Natural killer cell (primary cell): ENCODE results near the gene CNOT1. TPM values are rescaled to one million over a fixed set of nuclear protein-coding genes. Genes with fewer than 3 reads are reported as not detected.

ENCODE experiments used
- ATAC-seq, 3 donors: fragments of 150-1000 bp in 2 of 3; fragments of 200-7000 bp in 1 of 3; cut with Tn5 transposase; 1 replicate in 1 of 3; 2 replicates in 2 of 3; pipeline ENCODE4 v1.10.0; 2021; ENCODE audit warnings: mild to moderate bottlenecking in 2 of 3, moderate library complexity in 2 of 3
- DNase-seq, 2 donors: peaks; one replicate each; pipeline versions ENCODE4 v3.0.0 to v3.0.0-alpha.2; 2013 to 2021; ENCODE audit warnings: mixed read lengths in 1 of 2
- H3K27ac ChIP-seq: one replicate; pipeline ENCODE4 v1.5.1; 2013; ENCODE audit warnings: mild to moderate bottlenecking, low read length
- H3K27me3 ChIP-seq: one replicate; pipeline ENCODE4 v1.6.1; 2013; ENCODE audit warnings: low read length; ENCODE audit not compliant: control insufficient read depth, insufficient read depth
- H3K36me3 ChIP-seq: one replicate; pipeline ENCODE4 v1.6.1; 2013; ENCODE audit warnings: low read length; ENCODE audit not compliant: control insufficient read depth, insufficient read depth
- H3K4me1 ChIP-seq: one replicate; pipeline ENCODE4 v1.6.1; 2013; ENCODE audit warnings: low read length; ENCODE audit not compliant: control insufficient read depth, insufficient read depth
- H3K4me3 ChIP-seq: one replicate; pipeline ENCODE4 v1.5.1; 2013; ENCODE audit warnings: low read length
- H3K9me3 ChIP-seq: one replicate; pipeline ENCODE4 v1.6.1; 2013; ENCODE audit warnings: low read length; ENCODE audit not compliant: control insufficient read depth, insufficient read depth
- H3K27ac Mint-ChIP-seq, 2 donors: one replicate each; pipeline ENCODE4 v1.8.0; 2022; ENCODE audit warnings: mild to moderate bottlenecking in 2 of 2, mixed read lengths in 2 of 2, moderate library complexity in 1 of 2
- H3K27me3 Mint-ChIP-seq, 2 donors: one replicate each; pipeline ENCODE4 v1.8.0; 2022; ENCODE audit warnings: low read depth in 2 of 2, mixed read lengths in 2 of 2
- H3K36me3 Mint-ChIP-seq: one replicate; pipeline ENCODE4 v1.8.0; 2022; ENCODE audit warnings: mixed read lengths
- H3K4me1 Mint-ChIP-seq, 2 donors: one replicate each; pipeline ENCODE4 v1.8.0; 2022; ENCODE audit warnings: mixed read lengths in 2 of 2
- H3K4me3 Mint-ChIP-seq: one replicate; pipeline ENCODE4 v1.8.0; 2022; ENCODE audit warnings: mild to moderate bottlenecking, moderate library complexity, mixed read lengths
- H3K9me3 Mint-ChIP-seq, 2 donors: one replicate each; pipeline ENCODE4 v1.8.0; 2022; ENCODE audit warnings: mixed read lengths in 2 of 2
- CTCF ChIP-seq: fragments of 200-600 bp; IDR thresholded peaks from one replicate; pipeline ENCODE4 v1.8.0; 2022; ENCODE audit warnings: antibody characterized with exemption
- WGBS: methylation state at CpG from one replicate; pipeline ENCODE4 v1.1.7; 2013; ENCODE audit warnings: missing lambda C conversion rate; ENCODE audit not compliant: insufficient coverage; 5-methylcytosine and 5-hydroxymethylcytosine counted together
- intact Hi-C: fragments of 100-400 bp; cut with micrococcal nuclease; formaldehyde crosslinking; loops from one replicate; pipeline ENCODE4 v1.14.2; 2022
- total RNA-seq, 4 donors: library from RNA; stranded (reverse); fragments of 120-200 nt in 1 of 4; gene quantifications; one replicate each; pipeline versions ENCODE4 v1.2.3 to v1.2.4, GENCODE V29; 2013 to 2022

Gene CNOT1
- total RNA-seq, 3 donors from 2014 or later (not counting 1 experiment from before 2014, with no cell fraction given), result 242 to 275 (median 249) TPM

GRCh38 chr16:58535100-58535499, 94.5 kb downstream of the CNOT1 start:
- H3K4me3 Mint-ChIP-seq, result no peak overlapping the region
- no peak for TF ChIP-seq CTCF
- no peaks in the 10 kb centered on the region for H3K9me3 Mint-ChIP-seq
- DNase-seq (no peak), ATAC-seq (no peak)
- WGBS, result 92% methylated on average over 2 of the region's 3 CpGs
- no peak overlapping the region for H3K4me3 ChIP-seq
- H3K36me3 ChIP-seq, result peaks cover 95% of the 10 kb centered on the region
- no peaks in the 10 kb centered on the region for H3K9me3 ChIP-seq
- no peak overlapping the region for H3K27ac ChIP-seq
- H3K27me3 ChIP-seq, result no peaks in the 10 kb centered on the region
- H3K36me3 Mint-ChIP-seq, result peaks cover 52% of the 10 kb centered on the region
- H3K27ac Mint-ChIP-seq, result peak overlapping the region in 1 of 2 donors; percentile 56
- intact Hi-C loops, result no loop called here
- no peaks in the 10 kb centered on the region for H3K27me3 Mint-ChIP-seq
- H3K4me1 ChIP-seq, result no peaks in the 10 kb centered on the region
- H3K4me1 Mint-ChIP-seq, result peaks cover 17 to 20% of the 10 kb centered on the region in 2 donors

- Mint-ChIP-seq H3K4me1 (peaks cover 11 to 17% of the 10 kb centered on the region in 2 donors), H3K27me3 (no peaks in the 10 kb centered on the region), H3K27ac (no peak overlapping the region), H3K36me3 (peaks cover 40% of the 10 kb centered on the region), H3K4me3 (no peak overlapping the region), H3K9me3 (no peaks in the 10 kb centered on the region)
- ATAC-seq (no peak), DNase-seq (no peak)
- no peaks in the 10 kb centered on the region for H3K27me3 ChIP-seq
- TF ChIP-seq CTCF, result no peak
- H3K9me3 ChIP-seq, result no peaks in the 10 kb centered on the region
- H3K36me3 ChIP-seq, result peaks cover 94% of the 10 kb centered on the region
- 99% methylated on average over 13 of the region's 14 CpGs for WGBS
- intact Hi-C loops, result no loop called here
- H3K4me1 ChIP-seq, result no peaks in the 10 kb centered on the region
- H3K4me3 ChIP-seq, result no peak overlapping the region
- no peak overlapping the region for H3K27ac ChIP-seq
These were observed 95.7 kb downstream of the CNOT1 start for GRCh38 chr16:58533751-58534470.

- H3K27ac ChIP-seq, result no peak overlapping the region
- WGBS, result 95% methylated on average over 3 of the region's 3 CpGs
- Mint-ChIP-seq H3K27ac (no peak overlapping the region), H3K4me3 (no peak overlapping the region), H3K9me3 (no peaks in the 10 kb centered on the region), H3K36me3 (peaks cover 25% of the 10 kb centered on the region), H3K4me1 (peaks cover 6% of the 10 kb centered on the region in 2 donors), H3K27me3 (no peaks in the 10 kb centered on the region)
- no peak for TF ChIP-seq CTCF
- no peaks in the 10 kb centered on the region for H3K27me3 ChIP-seq
- H3K36me3 ChIP-seq, result peaks cover 93% of the 10 kb centered on the region
- no peak overlapping the region for H3K4me3 ChIP-seq
- H3K4me1 ChIP-seq, result no peaks in the 10 kb centered on the region
- no peaks in the 10 kb centered on the region for H3K9me3 ChIP-seq
- ATAC-seq (no peak), DNase-seq (no peak)
- intact Hi-C loops, result no loop called here
These were observed 97.2 kb downstream of the CNOT1 start for GRCh38 chr16:58532414-58532813.

DNA sequence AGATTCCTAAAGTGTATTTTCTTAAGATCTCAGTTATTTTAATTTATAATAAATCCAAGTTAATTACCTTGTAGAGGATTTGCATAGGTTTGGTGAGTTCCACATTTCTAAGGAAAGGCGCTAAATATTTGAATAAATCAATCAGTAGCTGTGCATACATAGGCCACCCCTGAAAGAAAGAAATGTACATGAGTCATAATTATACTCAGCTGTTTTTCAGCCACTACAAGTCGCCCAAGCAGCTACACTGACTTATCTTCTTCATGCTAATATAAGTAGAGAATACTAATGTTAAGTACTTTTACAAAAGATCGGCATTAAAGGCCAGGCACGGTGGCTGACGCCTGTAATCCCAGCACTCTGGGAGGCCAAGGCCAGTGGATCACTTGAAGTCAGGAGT, 99.4 kb downstream of the CNOT1 start:
- no peak for TF ChIP-seq CTCF
- Mint-ChIP-seq H3K4me1 (peaks cover 5% of the 10 kb centered on the region in 2 donors), H3K36me3 (peaks cover 31% of the 10 kb centered on the region), H3K9me3 (no peaks in the 10 kb centered on the region), H3K27me3 (no peaks in the 10 kb centered on the region), H3K27ac (no peak overlapping the region), H3K4me3 (no peak overlapping the region)
- Histone ChIP-seq H3K9me3 (no peaks in the 10 kb centered on the region), H3K27me3 (no peaks in the 10 kb centered on the region), H3K27ac (no peak overlapping the region), H3K4me3 (no peak overlapping the region), H3K36me3 (peaks cover 89% of the 10 kb centered on the region), H3K4me1 (no peaks in the 10 kb centered on the region)
- WGBS, result 97% methylated on average over 4 of the region's 5 CpGs
- no peak for DNase-seq
- intact Hi-C loops, result no loop called here
- ATAC-seq, result no peak
